DOHH2 (cell line): ENCODE results near the gene WDR5B.

Experiments used
- H3F3A ChIP-seq: fragments of 200-600 bp; sonication (generic), shearing (Covaris generic); 2 replicates; pipeline ENCODE4 v1.6.0; 2016; ENCODE audit warnings: antibody characterized with exemption, mild to moderate bottlenecking; ENCODE audit not compliant: control insufficient read depth, insufficient read depth
- H3K27ac ChIP-seq: fragments of 200-600 bp; sonication (generic); 2 replicates; pipeline ENCODE4 v1.5.1; 2014; ENCODE audit warnings: low read depth, mild to moderate bottlenecking, low read length, moderate library complexity
- H3K27me3 ChIP-seq: fragments of 200-600 bp; sonication (generic); 2 replicates; pipeline ENCODE4 v1.6.1; 2014; ENCODE audit warnings: mild to moderate bottlenecking, low read length, mixed read lengths; ENCODE audit not compliant: control insufficient read depth
- H3K36me3 ChIP-seq: fragments of 200-600 bp; sonication (generic); 2 replicates; pipeline ENCODE4 v1.6.1; 2014; ENCODE audit warnings: mild to moderate bottlenecking, low read length, moderate library complexity, mixed read lengths; ENCODE audit not compliant: control insufficient read depth
- H3K4me1 ChIP-seq: fragments of 200-600 bp; sonication (generic); 2 replicates; pipeline ENCODE4 v1.6.1; 2014; ENCODE audit warnings: mild to moderate bottlenecking, low read length, mixed read lengths; ENCODE audit not compliant: control insufficient read depth
- H3K4me2 ChIP-seq: fragments of 200-600 bp; sonication (generic); 2 replicates; pipeline ENCODE4 v1.6.0; 2014; ENCODE audit warnings: mild to moderate bottlenecking, low read length, moderate library complexity
- H3K4me3 ChIP-seq: fragments of 200-600 bp; sonication (generic); 2 replicates; pipeline ENCODE4 v1.5.1; 2014; ENCODE audit warnings: mild to moderate bottlenecking, low read length, mixed read lengths
- H3K79me2 ChIP-seq: fragments of 200-600 bp; sonication (generic); 2 replicates; pipeline ENCODE4 v1.6.1; 2014; ENCODE audit warnings: mild to moderate bottlenecking, low read length, mixed read lengths; ENCODE audit not compliant: control insufficient read depth
- H3K9me2 ChIP-seq: fragments of 200-600 bp; sonication (generic); replicated peaks from 2 replicates; pipeline ENCODE4 v1.6.1; 2014; ENCODE audit warnings: mild to moderate bottlenecking, low read length, mixed read lengths; ENCODE audit not compliant: control insufficient read depth
- H3K9me3 ChIP-seq: fragments of 200-600 bp; sonication (generic); 2 replicates; pipeline ENCODE4 v1.6.1; 2014; ENCODE audit warnings: antibody characterized with exemption, low read length, mixed read lengths; ENCODE audit not compliant: control insufficient read depth, insufficient read depth
- H4K20me1 ChIP-seq: fragments of 200-600 bp; sonication (generic); 2 replicates; pipeline ENCODE4 v1.6.0; 2014; ENCODE audit warnings: low read depth, mild to moderate bottlenecking, antibody characterized with exemption, low read length, moderate library complexity; ENCODE audit not compliant: control insufficient read depth, insufficient read depth
- CTCF ChIP-seq: fragments of 200-600 bp; sonication (generic); IDR thresholded peaks from one replicate; pipeline ENCODE4 v1.5.1; 2014; ENCODE audit warnings: antibody characterized with exemption, mild to moderate bottlenecking, low read depth, low read length; ENCODE audit not compliant: poor library complexity, severe bottlenecking
- EZH2phosphoT487 ChIP-seq: fragments of 200-600 bp; sonication (generic); IDR thresholded peaks from 2 replicates; pipeline ENCODE4 v1.6.1; 2017; ENCODE audit warnings: borderline replicate concordance, mild to moderate bottlenecking, antibody characterized with exemption, low read length, moderate library complexity, mixed read lengths

Gene WDR5B

GRCh38 chr3:122415762-122416654 lies at the start of gene WDR5B:
WDR5B (minus strand) TSS chr3:122416062; CDS start chr3:122415528, 534 bp downstream.
- H3K79me2 ChIP-seq: peaks cover 65% of the 10 kb centered on the region
- H3K9me3 ChIP-seq: no peaks in the 10 kb centered on the region

GRCh38 chr3:122464659-122465058 lies 48.8 kb upstream of the WDR5B start:
- no peaks in the 10 kb centered on the region for H3K9me2 ChIP-seq
- no peaks in the 10 kb centered on the region for H3K9me3 ChIP-seq
- H3K27me3 ChIP-seq: no peaks in the 10 kb centered on the region
- H3F3A ChIP-seq: no peaks in the 10 kb centered on the region
- H3K4me2 ChIP-seq: no peak overlapping the region
- peaks cover 22% of the 10 kb centered on the region for H3K79me2 ChIP-seq
- no peak overlapping the region for H3K27ac ChIP-seq
- peaks cover 62% of the 10 kb centered on the region for H3K36me3 ChIP-seq
- TF ChIP-seq CTCF: no peak
- TF ChIP-seq EZH2phosphoT487: no peak
- H4K20me1 ChIP-seq: peaks cover 5% of the 10 kb centered on the region; the same call in 1 of the 2 replicates
- no peaks in the 10 kb centered on the region for H3K4me1 ChIP-seq
- no peak overlapping the region for H3K4me3 ChIP-seq

More at GRCh38 chr3:122415762-122416654, at the start of gene WDR5B:
- H4K20me1 ChIP-seq: no peaks in the 10 kb centered on the region
- H3K9me2 ChIP-seq: no peaks in the 10 kb centered on the region
- peak within 1 kb of the TSS; percentile 81 for H3K4me3 ChIP-seq
- no peaks in the 10 kb centered on the region for H3K27me3 ChIP-seq
- peak within 1 kb of the TSS; percentile 77 for H3K27ac ChIP-seq
- peak within 1 kb of the TSS; percentile 71 for H3K4me2 ChIP-seq
- peaks cover 14% of the 10 kb centered on the region for H3F3A ChIP-seq
- peaks cover 36% of the 10 kb centered on the region for H3K4me1 ChIP-seq
- TF ChIP-seq CTCF (no peak), EZH2phosphoT487 (no peak)
- H3K36me3 ChIP-seq: peaks cover 34% of the 10 kb centered on the region

GRCh38 chr3:122462406-122462805 lies 46.5 kb upstream of the WDR5B start:
- Histone ChIP-seq H3K4me2 (no peak overlapping the region), H3K4me1 (no peaks in the 10 kb centered on the region), H4K20me1 (peaks cover 3% of the 10 kb centered on the region; the same call in 1 of the 2 replicates), H3K27ac (no peak overlapping the region), H3K79me2 (peaks cover under 1% of the 10 kb centered on the region; the same call in 1 of the 2 replicates), H3K4me3 (no peak overlapping the region), H3F3A (no peaks in the 10 kb centered on the region), H3K36me3 (peaks cover 78% of the 10 kb centered on the region), H3K27me3 (no peaks in the 10 kb centered on the region), H3K9me2 (no peaks in the 10 kb centered on the region), H3K9me3 (no peaks in the 10 kb centered on the region)
- TF ChIP-seq CTCF: no peak
